K562 (cell line): ENCODE results near the gene PPP1R14C. TPM values are rescaled to one million over a fixed set of nuclear protein-coding genes. Genes with fewer than 3 reads are reported as not detected.

Experiments used
- AFF1 ChIP-seq, 2 experiments: fragments of 450-650 bp; IDR thresholded peaks; 2 replicates each; pipeline ENCODE4 v1.6.1; 2018; ENCODE audit warnings: mild to moderate bottlenecking in 2 of 2, low read depth in 1 of 2; ENCODE audit not compliant: partially characterized antibody in 2 of 2
- ARID1B ChIP-seq: fragments of 450-650 bp; IDR thresholded peaks from 2 replicates; pipeline ENCODE4 v1.6.1; 2016; ENCODE audit warnings: antibody characterized with exemption, mild to moderate bottlenecking, inconsistent platforms
- CTCFL ChIP-seq: IDR thresholded peaks from 2 replicates; pipeline ENCODE4 v1.6.1; 2011; ENCODE audit warnings: borderline replicate concordance, low read depth, mild to moderate bottlenecking, moderate library complexity, low read length; ENCODE audit not compliant: insufficient read depth, poor library complexity, severe bottlenecking
- EWSR1 ChIP-seq: fragments of 450-650 bp; IDR thresholded peaks from 2 replicates; pipeline ENCODE4 v1.6.1; 2018; ENCODE audit warnings: borderline replicate concordance, mild to moderate bottlenecking, low read depth, moderate library complexity; ENCODE audit not compliant: partially characterized antibody
- KAT8 ChIP-seq: fragments of 450-650 bp; IDR thresholded peaks from 2 replicates; pipeline ENCODE4 v1.6.1; 2016; ENCODE audit warnings: low read depth, mild to moderate bottlenecking
- NFIX ChIP-seq: fragments of 250-450 bp; sonication (Bioruptor Pico); IDR thresholded peaks from 2 replicates; pipeline ENCODE4 v1.4.0; 2020; ENCODE audit warnings: low read depth, mild to moderate bottlenecking, moderate library complexity
- POLR2G ChIP-seq: fragments of 200-400 bp; formaldehyde crosslinking; IDR thresholded peaks from 2 replicates; pipeline ENCODE4 v1.6.1; 2017; ENCODE audit warnings: low read depth, mild to moderate bottlenecking, antibody characterized with exemption, low read length, moderate library complexity
- RHOXF2B ChIP-seq: fragments of 250-450 bp; sonication (Bioruptor Pico); conservative IDR thresholded peaks from 2 replicates; pipeline ENCODE4 v1.5.1; 2021
- SAP30 ChIP-seq: fragments of 200-600 bp; sonication (generic); IDR thresholded peaks from 2 replicates; pipeline ENCODE4 v1.6.1; 2012; ENCODE audit warnings: borderline replicate concordance, low read depth, mild to moderate bottlenecking, moderate library complexity, low read length, control low read depth, inconsistent platforms; ENCODE audit not compliant: insufficient read depth, poor library complexity, severe bottlenecking
- SIN3B ChIP-seq: fragments of 450-650 bp; IDR thresholded peaks from 2 replicates; pipeline ENCODE4 v1.6.1; 2017; ENCODE audit warnings: low read depth, mild to moderate bottlenecking, moderate library complexity
- SMAD3 ChIP-seq: fragments of 450-650 bp; formaldehyde crosslinking; conservative IDR thresholded peaks from 2 replicates; pipeline ENCODE4 v1.4.0; 2020; ENCODE audit warnings: mild to moderate bottlenecking
- ZC3H8 ChIP-seq: fragments of 450-650 bp; IDR thresholded peaks from 2 replicates; pipeline ENCODE4 v1.6.1; 2017
- ZEB2 ChIP-seq: fragments of 450-650 bp; IDR thresholded peaks from 2 replicates; pipeline ENCODE4 v1.6.1; 2016
- ZNF311 ChIP-seq: fragments of 250-450 bp; sonication (Bioruptor Pico); IDR thresholded peaks from 2 replicates; pipeline ENCODE4 v1.4.0; 2020; ENCODE audit warnings: mild to moderate bottlenecking, moderate library complexity
- ZNF75A ChIP-seq: fragments of 450-650 bp; formaldehyde crosslinking; IDR thresholded peaks from 2 replicates; pipeline ENCODE4 v1.4.0; 2020; ENCODE audit warnings: mild to moderate bottlenecking
- ZNF76 ChIP-seq: fragments of 250-450 bp; sonication (Bioruptor Pico); IDR thresholded peaks from 2 replicates; pipeline ENCODE4 v1.4.0; 2020; ENCODE audit warnings: mild to moderate bottlenecking, moderate library complexity, borderline replicate concordance
- polyA plus RNA-seq, 8 experiments: library from polyadenylated mRNA; depleted of rRNA in 4 of 8; stranded (reverse) in 5 of 8; unstranded in 3 of 8; fragments of >200 nt; fragmentation: Nextera tagmentation in 2 of 8; fragmentation: Illumina TruSeq in 1 of 8; extraction: Ambion mirVana in 2 of 8; extraction: Trizol in 1 of 8; gene quantifications; 2 replicates each; pipeline versions ENCODE4 v1.2.1 to v1.2.3, GENCODE V29; 2011 to 2014; ENCODE audit warnings: inconsistent platforms in 1 of 8, missing spikeins in 1 of 8
- total RNA-seq, 7 experiments: library from RNA; depleted of rRNA in 6 of 7; stranded (reverse); fragments of >200 nt in 6 of 7; fragmentation: Illumina TruSeq in 2 of 7; extraction: Trizol in 2 of 7; gene quantifications; 2 replicates each; pipeline versions ENCODE4 v1.2.1 to v1.2.3, GENCODE V29; 2011 to 2021; ENCODE audit warnings: low replicate concordance in 1 of 7
- TF ChIP-seq, protein P1 (sequence below): fragments of 250-450 bp; sonication (Bioruptor Pico); IDR thresholded peaks from 2 replicates; pipeline ENCODE4 v1.8.0; 2021; ENCODE audit warnings: moderate library complexity, mild to moderate bottlenecking, inconsistent platforms
- TF ChIP-seq, protein P2 (sequence below): sonication (generic); formaldehyde crosslinking; IDR thresholded peaks from 2 replicates; pipeline ENCODE4 v1.9.0; 2022; ENCODE audit warnings: mild to moderate bottlenecking, missing genetic modification reagents
- TF ChIP-seq, protein P3 (sequence below): sonication (generic); formaldehyde crosslinking; IDR thresholded peaks from 2 replicates; pipeline ENCODE4 v1.8.0; 2022; ENCODE audit warnings: mild to moderate bottlenecking, missing genetic modification reagents, borderline replicate concordance

PPP1R14C gene
- total and polyA plus RNA-seq, 9 of the 15 experiments (the other 6 are each of a cell fraction or from before 2014, with no cell fraction given), result 4.5 to 16.6 (median 11.9) TPM

DNA sequence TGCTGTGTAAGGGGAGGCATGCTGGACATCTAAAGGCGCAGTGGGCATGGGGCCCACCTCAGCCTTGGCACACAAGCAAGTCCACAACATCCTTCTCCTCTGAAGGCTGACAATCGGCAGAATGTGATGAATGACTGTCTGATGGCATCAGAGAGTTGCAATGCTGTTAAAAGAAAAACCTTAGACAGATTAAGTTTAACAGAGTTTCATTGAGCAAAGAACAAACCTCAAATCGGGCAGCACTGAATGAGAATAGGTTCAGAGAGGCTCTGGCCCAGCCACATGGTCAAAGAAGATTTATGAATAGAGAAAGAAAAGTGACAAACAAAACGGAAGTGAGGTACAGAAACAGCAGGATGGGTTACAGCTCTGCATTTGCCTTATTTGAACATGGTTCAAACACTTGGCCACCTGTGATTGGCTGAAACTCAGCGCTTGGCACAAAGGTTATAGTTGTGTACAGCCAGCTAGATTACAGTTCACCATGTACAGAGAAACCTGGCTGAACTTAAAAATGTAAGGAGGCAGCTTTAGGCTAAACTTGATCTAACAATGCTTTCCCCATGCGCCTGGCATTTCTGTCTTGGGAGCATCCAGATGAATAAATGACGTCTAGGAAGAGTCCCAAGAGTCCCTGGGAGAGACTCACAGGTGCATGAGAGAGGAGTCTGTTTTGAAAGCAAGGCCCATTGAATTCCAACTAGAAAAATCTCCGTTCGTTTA is 127.6 kb downstream of the PPP1R14C start (continued):
- TF ChIP-seq, protein P1, sequence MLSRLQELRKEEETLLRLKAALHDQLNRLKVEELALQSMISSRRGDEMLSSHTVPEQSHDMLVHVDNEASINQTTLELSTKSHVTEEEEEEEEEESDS (CRISPR knock-in tag), result no peak
- TF ChIP-seq POLR2G (no peak), CTCFL (no peak), ZNF75A (CRISPR knock-in tag) (no peak), NFIX (CRISPR knock-in tag) (no peak), ARID1B (no peak), EWSR1 (no peak), ZC3H8 (no peak), SIN3B (no peak), KAT8 (no peak), ZNF311 (CRISPR knock-in tag) (no peak), SAP30 (no peak), SMAD3 (0 out of 2 replicates have a peak, but pooled peaks have one; percentile 41), ZNF76 (CRISPR knock-in tag) (no peak), ZEB2 (no peak), RHOXF2B (CRISPR knock-in tag) (peak; percentile 35; the same call in 1 of the 2 replicates), AFF1 (IDR thresholded peaks at IDR 0.05; ENCODE audit: low read depth in 1 of 2, partially characterized antibody in 2 of 2) (peak in 1 of 2 experiments; percentile 12)
- TF ChIP-seq, protein P2, sequence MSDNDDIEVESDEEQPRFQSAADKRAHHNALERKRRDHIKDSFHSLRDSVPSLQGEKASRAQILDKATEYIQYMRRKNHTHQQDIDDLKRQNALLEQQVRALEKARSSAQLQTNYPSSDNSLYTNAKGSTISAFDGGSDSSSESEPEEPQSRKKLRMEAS (CRISPR knock-in tag), result no peak
- TF ChIP-seq, protein P3, sequence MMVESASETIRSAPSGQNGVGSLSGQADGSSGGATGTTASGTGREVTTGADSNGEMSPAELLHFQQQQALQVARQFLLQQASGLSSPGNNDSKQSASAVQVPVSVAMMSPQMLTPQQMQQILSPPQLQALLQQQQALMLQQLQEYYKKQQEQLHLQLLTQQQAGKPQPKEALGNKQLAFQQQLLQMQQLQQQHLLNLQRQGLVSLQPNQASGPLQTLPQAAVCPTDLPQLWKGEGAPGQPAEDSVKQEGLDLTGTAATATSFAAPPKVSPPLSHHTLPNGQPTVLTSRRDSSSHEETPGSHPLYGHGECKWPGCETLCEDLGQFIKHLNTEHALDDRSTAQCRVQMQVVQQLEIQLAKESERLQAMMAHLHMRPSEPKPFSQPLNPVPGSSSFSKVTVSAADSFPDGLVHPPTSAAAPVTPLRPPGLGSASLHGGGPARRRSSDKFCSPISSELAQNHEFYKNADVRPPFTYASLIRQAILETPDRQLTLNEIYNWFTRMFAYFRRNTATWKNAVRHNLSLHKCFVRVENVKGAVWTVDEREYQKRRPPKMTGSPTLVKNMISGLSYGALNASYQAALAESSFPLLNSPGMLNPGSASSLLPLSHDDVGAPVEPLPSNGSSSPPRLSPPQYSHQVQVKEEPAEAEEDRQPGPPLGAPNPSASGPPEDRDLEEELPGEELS (CRISPR knock-in tag), result no peak
